WTC11 (cell line): ENCODE measurements around the gene SMYD3. TPM values are rescaled to one million over a fixed set of nuclear protein-coding genes. Genes with fewer than 3 reads are reported as not detected.
A peak's percentile ranks its signal among the peaks of the same experiment; 100 is the strongest.

Experiments
- ATAC-seq: fragments of 200-7000 bp; cut with Tn5 transposase; 2 replicates; pipeline ENCODE4 v1.10.0; 2021; ENCODE audit warnings: mild to moderate bottlenecking, moderate library complexity
- CTCF ChIA-PET: fragments of 300-600 bp; sonication (Branson Sonifier 250); formaldehyde crosslinking; loops from one replicate; lab custom pipeline; 2021; ENCODE audit warnings: antibody characterized with exemption; lab: Charles Lee
- POLR2A ChIA-PET: fragments of 350-600 bp; sonication (Branson Sonifier 250); formaldehyde crosslinking; loops from one replicate; lab custom pipeline; 2021; ENCODE audit warnings: antibody characterized with exemption; lab: Charles Lee
- DNase-seq: peaks from one replicate; pipeline ENCODE4 v3.0.0; 2021; ENCODE audit warnings: low spot score
- H3K27ac Mint-ChIP-seq: 2 replicates; pipeline ENCODE4 v1.8.0; 2021; ENCODE audit warnings: mixed read lengths
- H3K27me3 Mint-ChIP-seq: 2 replicates; pipeline ENCODE4 v1.8.0; 2021; ENCODE audit warnings: low read depth, mild to moderate bottlenecking, moderate library complexity, mixed read lengths
- H3K36me3 Mint-ChIP-seq: 2 replicates; pipeline ENCODE4 v1.8.0; 2021; ENCODE audit warnings: mixed read lengths
- H3K4me1 Mint-ChIP-seq: 2 replicates; pipeline ENCODE4 v1.8.0; 2022; ENCODE audit warnings: mixed read lengths
- H3K4me3 Mint-ChIP-seq: 2 replicates; pipeline ENCODE4 v1.8.0; 2021; ENCODE audit warnings: mild to moderate bottlenecking, moderate library complexity, mixed read lengths
- H3K9me3 Mint-ChIP-seq: 2 replicates; pipeline ENCODE4 v1.8.0; 2021; ENCODE audit warnings: mixed read lengths
- AFF4 ChIP-seq: sonication (generic); formaldehyde crosslinking; IDR thresholded peaks from 2 replicates; pipeline ENCODE4 v1.8.1; 2023; ENCODE audit warnings: mild to moderate bottlenecking, missing genetic modification reagents, borderline replicate concordance
- ARID4B ChIP-seq: sonication (generic); formaldehyde crosslinking; IDR thresholded peaks from 2 replicates; pipeline ENCODE4 v1.8.0; 2023; ENCODE audit warnings: missing genetic modification reagents, mild to moderate bottlenecking, borderline replicate concordance
- ERG ChIP-seq: fragments of 250-450 bp; sonication (Bioruptor Pico); IDR thresholded peaks from 2 replicates; pipeline ENCODE4 v1.8.0; 2021; ENCODE audit warnings: mild to moderate bottlenecking
- ESRRA ChIP-seq: sonication (generic); formaldehyde crosslinking; IDR thresholded peaks from 2 replicates; pipeline ENCODE4 v1.8.1; 2022; ENCODE audit warnings: mild to moderate bottlenecking, missing genetic modification reagents, borderline replicate concordance
- ETV6 ChIP-seq: sonication (generic); formaldehyde crosslinking; IDR thresholded peaks from 2 replicates; pipeline ENCODE4 v1.8.1; 2022; ENCODE audit warnings: mild to moderate bottlenecking, missing genetic modification reagents
- HMGA2 ChIP-seq: fragments of 250-450 bp; sonication (Bioruptor Pico); IDR thresholded peaks from 2 replicates; pipeline ENCODE4 v1.4.0; 2021; ENCODE audit warnings: mild to moderate bottlenecking, moderate library complexity
- HMGXB4 ChIP-seq: sonication (generic); formaldehyde crosslinking; IDR thresholded peaks from 2 replicates; pipeline ENCODE4 v1.8.1; 2023; ENCODE audit warnings: mild to moderate bottlenecking, moderate library complexity, missing genetic modification reagents
- JUN ChIP-seq: sonication (generic); formaldehyde crosslinking; IDR thresholded peaks from 2 replicates; pipeline ENCODE4 v1.8.0; 2023; ENCODE audit warnings: mild to moderate bottlenecking, missing genetic modification reagents
- MYBL2 ChIP-seq: sonication (generic); formaldehyde crosslinking; IDR thresholded peaks from 2 replicates; pipeline ENCODE4 v1.8.1; 2023; ENCODE audit warnings: mild to moderate bottlenecking, moderate library complexity, missing genetic modification reagents
- PREB ChIP-seq: sonication (generic); formaldehyde crosslinking; IDR thresholded peaks from 2 replicates; pipeline ENCODE4 v1.8.1; 2022; ENCODE audit warnings: mild to moderate bottlenecking, missing genetic modification reagents, moderate library complexity, borderline replicate concordance
- SOX15 ChIP-seq: fragments of 250-450 bp; sonication (Bioruptor Pico); IDR thresholded peaks from 2 replicates; pipeline ENCODE4 v1.9.0; 2021; ENCODE audit warnings: mild to moderate bottlenecking
- ZNF219 ChIP-seq: sonication (generic); formaldehyde crosslinking; IDR thresholded peaks from 2 replicates; pipeline ENCODE4 v1.8.0; 2023; ENCODE audit warnings: missing genetic modification reagents, mild to moderate bottlenecking, borderline replicate concordance
- ZNF263 ChIP-seq: sonication (generic); formaldehyde crosslinking; IDR thresholded peaks from 2 replicates; pipeline ENCODE4 v1.8.1; 2022; ENCODE audit warnings: low read depth, mild to moderate bottlenecking, moderate library complexity, missing genetic modification reagents
- ZNF396 ChIP-seq: fragments of 250-450 bp; sonication (Bioruptor Pico); IDR thresholded peaks from 2 replicates; pipeline ENCODE4 v1.8.0; 2021; ENCODE audit warnings: mild to moderate bottlenecking, moderate library complexity, borderline replicate concordance
- ZNF512 ChIP-seq: sonication (generic); formaldehyde crosslinking; IDR thresholded peaks from 2 replicates; pipeline ENCODE4 v1.8.1; 2022; ENCODE audit warnings: missing genetic modification reagents, borderline replicate concordance
- ZNF532 ChIP-seq: fragments of 250-450 bp; sonication (Bioruptor Pico); IDR thresholded peaks from 2 replicates; pipeline ENCODE4 v1.9.0; 2021; ENCODE audit warnings: mild to moderate bottlenecking, borderline replicate concordance
- total RNA-seq: library from RNA; stranded (reverse); gene quantifications from 3 replicates; pipeline ENCODE4 v1.2.3, GENCODE V29; 2021

Gene SMYD3
- total RNA-seq, 1 experiment from 2014 or later: 21.4 TPM

- Mint-ChIP-seq H3K27ac (0 out of 2 replicates have a peak overlapping the region, but pooled peaks have one; percentile 45), H3K36me3 (no peaks in the 10 kb centered on the region; the same call in 1 of the 2 replicates), H3K4me3 (no peak overlapping the region), H3K9me3 (peaks cover 9% of the 10 kb centered on the region), H3K27me3 (no peaks in the 10 kb centered on the region), H3K4me1 (peaks cover 11% of the 10 kb centered on the region)
- DNase-seq: no peak
- POLR2A ChIA-PET: no interaction called here
- TF ChIP-seq ETV6 (CRISPR knock-in tag) (no peak), ERG (CRISPR knock-in tag) (no peak), ESRRA (CRISPR knock-in tag) (no peak), HMGXB4 (CRISPR knock-in tag) (no peak)
- TF ChIP-seq, all 79 proteins: peak for 0
- ATAC-seq: no peak
- CTCF ChIA-PET: no interaction called here
Measured at GRCh38 chr1:245972476-245972875, 534.6 kb downstream of the SMYD3 start.

GRCh38 chr1:245971711-245972085 lies 535.4 kb downstream of the SMYD3 start:
- Mint-ChIP-seq H3K4me3 (no peak overlapping the region), H3K9me3 (peaks cover 9% of the 10 kb centered on the region), H3K27me3 (no peaks in the 10 kb centered on the region), H3K36me3 (no peaks in the 10 kb centered on the region), H3K27ac (no peak overlapping the region), H3K4me1 (peaks cover 11% of the 10 kb centered on the region)
- DNase-seq: no peak
- ChIA-PET POLR2A (no interaction called here), CTCF (interaction anchor here (0.7 kb wide), 1 partner anchor 23 kb away, joined by 3 read pairs; no protein-coding TSS in a partner anchor)
- no peak for TF ChIP-seq HMGA2 (CRISPR knock-in tag)
- TF ChIP-seq SOX15 (CRISPR knock-in tag): no peak
- no peak for TF ChIP-seq ZNF219 (CRISPR knock-in tag)
- TF ChIP-seq ARID4B: no peak
- TF ChIP-seq AFF4: no peak
- no peak for TF ChIP-seq ZNF263 (CRISPR knock-in tag)
- no peak for TF ChIP-seq ZNF512 (CRISPR knock-in tag)
- TF ChIP-seq MYBL2 (CRISPR knock-in tag): no peak
- no peak for TF ChIP-seq JUN
- no peak for TF ChIP-seq PREB (CRISPR knock-in tag)
- no peak for TF ChIP-seq ZNF396
- no peak for TF ChIP-seq ZNF532
- no peak for ATAC-seq
